ENCODE results near the gene STMN1.

- no peak for TF ChIP-seq CTCF (IDR thresholded peaks at IDR 0.05)
- TF ChIP-seq EZH2 (IDR thresholded peaks at IDR 0.05) = no peak
- TF ChIP-seq EZH2phosphoT487 (IDR thresholded peaks at IDR 0.05) = no peak
Measured at GRCh38 chr1:25897754-25898153, 8.5 kb downstream of the STMN1 start.

Data from neural progenitor cell (in vitro differentiated cells).